Activated CD4-positive, alpha-beta memory T cell treated with anti-CD3 and anti-CD28 coated beads, Interleukin-2, amount 10 ng/mL, durations not matched to agents 7 days and 5 days (primary cell): ENCODE data around the gene GRB7. TPM values are rescaled to one million over a fixed set of nuclear protein-coding genes. Genes with fewer than 3 reads are reported as not detected.
A peak's percentile ranks its signal among the peaks of the same experiment; 100 is the strongest.

Source experiments
- CTCF ChIA-PET: fragments of 350-600 bp; sonication (Branson Sonifier 250); formaldehyde crosslinking; loops from one replicate; lab custom pipeline; 2021; ENCODE audit warnings: antibody characterized with exemption, inconsistent platforms; lab: Charles Lee
- POLR2A ChIA-PET: fragments of 350-600 bp; sonication (Branson Sonifier 250); formaldehyde crosslinking; loops from one replicate; lab custom pipeline; 2021; ENCODE audit warnings: antibody characterized with exemption; lab: Charles Lee
- DNase-seq: peaks from one replicate; pipeline ENCODE4 v3.0.0-alpha.2; 2020
- H3K27ac Mint-ChIP-seq: one replicate; pipeline ENCODE4 v1.8.0; 2021; ENCODE audit warnings: mild to moderate bottlenecking, mixed read lengths
- H3K27me3 Mint-ChIP-seq: one replicate; pipeline ENCODE4 v1.8.0; 2021; ENCODE audit warnings: mixed read lengths
- H3K36me3 Mint-ChIP-seq: one replicate; pipeline ENCODE4 v1.8.0; 2021; ENCODE audit warnings: low read depth, mixed read lengths
- H3K4me1 Mint-ChIP-seq: one replicate; pipeline ENCODE4 v1.8.0; 2021; ENCODE audit warnings: mixed read lengths
- H3K4me3 Mint-ChIP-seq: one replicate; pipeline ENCODE4 v1.8.0; 2021; ENCODE audit warnings: mild to moderate bottlenecking, mixed read lengths
- H3K9me3 Mint-ChIP-seq: one replicate; pipeline ENCODE4 v1.8.0; 2021; ENCODE audit warnings: mixed read lengths
- total RNA-seq, 2 experiments: library from RNA; stranded (reverse); gene quantifications; one replicate each; pipeline ENCODE4 v1.2.3, GENCODE V29; 2021

The GRB7 gene
- total RNA-seq, 2 experiments from 2014 or later, result 0.30 to 0.40 TPM

DNA sequence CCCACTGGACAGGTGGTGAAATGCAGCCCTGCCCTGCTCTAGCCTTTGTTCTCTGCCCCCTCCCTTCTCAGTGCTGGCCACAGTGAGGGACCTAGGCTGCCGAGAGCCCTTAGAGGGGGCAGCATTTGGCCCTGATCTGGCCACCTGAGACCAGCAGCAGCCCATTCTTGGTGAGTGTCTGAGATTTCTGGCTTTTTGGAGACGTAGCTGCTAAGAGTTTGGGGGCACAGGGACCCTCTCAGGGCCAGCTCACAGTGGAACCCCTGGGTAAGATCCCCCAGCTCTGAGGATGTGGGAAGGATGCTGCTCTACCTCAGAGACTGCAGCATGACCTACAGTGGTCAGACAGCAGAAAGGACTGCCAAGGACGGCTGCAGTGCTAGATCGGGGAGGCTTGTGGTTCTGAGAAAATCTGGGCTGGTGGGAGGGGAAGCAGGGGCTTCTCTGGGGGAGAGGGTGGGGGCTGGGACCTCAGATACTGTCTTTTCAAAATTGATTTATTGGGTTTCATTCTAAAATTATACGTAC, 13.3 kb downstream of the GRB7 start:
- H3K9me3 Mint-ChIP-seq, result no peaks in the 10 kb centered on the region
- DNase-seq, result no peak
- H3K27ac Mint-ChIP-seq, result no peak overlapping the region
- H3K4me3 Mint-ChIP-seq, result no peak overlapping the region
- H3K36me3 Mint-ChIP-seq, result no peaks in the 10 kb centered on the region
- H3K27me3 Mint-ChIP-seq, result no peaks in the 10 kb centered on the region
- ChIA-PET POLR2A (interaction anchor here (1.0 to 1.3 kb wide), 2 partner anchors 20 to 129 kb away, joined by 3 to 4 read pairs; partner anchors contain the start of gene MIEN1), CTCF (interaction anchor here (5.9 kb wide), 1 partner anchor 130 kb away, joined by 51 read pairs; no protein-coding TSS in a partner anchor)
- H3K4me1 Mint-ChIP-seq, result peaks cover 26% of the 10 kb centered on the region

DNA sequence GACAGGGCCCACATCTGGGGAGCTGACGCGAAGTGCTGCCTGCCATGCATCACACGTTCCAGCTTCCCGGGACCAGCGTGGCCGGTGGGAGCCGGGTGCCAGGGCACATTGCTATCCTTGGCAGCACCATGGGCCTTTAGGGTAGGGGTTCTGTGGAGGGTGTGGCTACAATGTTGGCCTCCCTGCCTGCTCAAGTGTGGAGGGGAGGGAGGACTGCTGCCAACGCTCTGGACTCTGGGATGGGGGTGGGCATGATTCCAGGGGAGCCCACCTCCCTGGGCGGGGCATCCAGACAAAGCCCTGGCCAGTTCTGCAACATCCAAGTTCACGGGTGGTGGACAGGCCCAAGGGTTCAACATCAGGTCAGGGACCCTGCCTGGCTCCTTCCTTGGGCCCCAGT, 13.9 kb downstream of the GRB7 start:
- no peaks in the 10 kb centered on the region for H3K27me3 Mint-ChIP-seq
- no peak overlapping the region for H3K27ac Mint-ChIP-seq
- no peaks in the 10 kb centered on the region for H3K9me3 Mint-ChIP-seq
- POLR2A ChIA-PET, result interaction anchor here (1.0 to 1.8 kb wide), 3 partner anchors 21 to 130 kb away, joined by 3 to 8 read pairs (median 4); partner anchors contain the start of gene MIEN1
- no peaks in the 10 kb centered on the region for H3K36me3 Mint-ChIP-seq
- H3K4me3 Mint-ChIP-seq, result no peak overlapping the region
- CTCF ChIA-PET, result interaction anchor here (1.5 to 5.9 kb wide), 3 partner anchors 21 to 229 kb away, joined by 4 to 51 read pairs (median 37); partner anchors contain the start of genes MIEN1 and PSMD3
- peaks cover 31% of the 10 kb centered on the region for H3K4me1 Mint-ChIP-seq
- no peak for DNase-seq

DNA sequence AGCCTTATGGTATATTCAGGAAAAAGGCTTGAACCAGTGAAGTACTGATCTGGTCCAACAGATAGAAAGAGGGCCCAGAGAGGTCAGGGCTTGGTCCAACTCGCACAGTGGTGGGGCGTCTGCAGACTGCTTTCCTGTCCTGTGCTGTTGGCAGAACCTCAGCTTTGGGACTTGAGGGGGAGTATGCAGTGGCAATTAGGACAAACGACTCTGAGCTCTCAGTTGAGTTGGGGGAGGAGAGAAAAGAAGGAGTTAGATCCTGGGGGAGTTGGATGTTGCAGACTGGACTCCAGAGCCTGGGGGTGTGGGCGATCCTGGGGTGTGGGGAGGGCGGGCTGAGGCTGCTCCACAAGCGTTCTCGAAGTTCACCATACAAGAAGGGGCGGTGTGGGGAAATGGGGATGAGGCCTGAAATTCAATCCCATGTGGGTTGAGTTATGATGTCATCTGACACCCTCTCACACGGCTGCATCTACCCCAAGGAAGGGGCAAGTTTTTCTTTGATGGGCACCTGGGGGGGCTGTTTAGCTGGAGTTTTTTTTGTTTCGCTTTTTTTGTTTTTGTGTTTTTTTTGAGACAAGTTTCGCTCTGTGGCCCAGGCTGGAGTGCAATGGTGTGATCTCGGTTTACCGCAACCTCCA, 14.6 kb downstream of the GRB7 start:
- Mint-ChIP-seq H3K27me3 (no peaks in the 10 kb centered on the region), H3K4me3 (peak overlapping the region; percentile 65), H3K9me3 (no peaks in the 10 kb centered on the region), H3K36me3 (no peaks in the 10 kb centered on the region), H3K27ac (peak overlapping the region; percentile 78), H3K4me1 (peaks cover 39% of the 10 kb centered on the region)
- POLR2A ChIA-PET, result interaction anchor here (1.0 to 5.8 kb wide), 7 partner anchors 16 to 307 kb away, joined by 3 to 32 read pairs (median 6); partner anchors contain the start of gene MIEN1
- CTCF ChIA-PET, result interaction anchor here (0.9 to 5.9 kb wide), 6 partner anchors 22 to 228 kb away, joined by 3 to 51 read pairs (median 6); partner anchors contain the start of genes MIEN1 and PSMD3
- no peak for DNase-seq

DNA sequence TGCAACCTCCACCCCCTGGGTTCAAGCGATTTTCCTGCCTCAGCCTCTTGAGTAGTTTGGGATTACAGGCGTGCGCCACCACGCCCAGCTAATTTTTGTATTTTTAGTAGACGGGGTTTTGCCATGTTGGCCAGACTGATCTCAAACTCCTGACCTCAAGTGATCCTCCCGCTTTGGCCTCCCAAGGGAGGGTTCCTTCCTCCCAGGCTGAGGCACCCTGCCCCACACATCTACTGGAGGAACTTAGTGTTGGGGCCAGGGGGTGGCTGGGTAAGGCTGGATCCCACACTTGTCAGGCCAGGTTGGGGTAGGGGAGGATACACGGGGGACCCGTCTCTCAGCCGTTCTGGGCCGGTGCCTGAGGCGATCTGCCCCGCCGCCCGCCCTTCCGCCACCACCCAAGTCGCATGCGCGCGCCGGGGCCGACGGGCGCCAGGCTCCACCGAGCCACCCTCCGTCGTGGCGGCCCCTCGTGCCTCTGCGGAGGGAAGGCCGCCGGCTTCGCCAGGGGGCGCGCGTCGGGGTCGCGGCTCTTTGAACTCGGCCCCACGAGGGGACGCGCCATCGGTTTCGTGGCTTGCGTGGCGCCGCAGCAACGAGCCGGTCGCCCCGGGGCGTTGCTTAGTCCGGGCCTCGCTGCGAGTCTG, 15.9 kb downstream of the GRB7 start:
- ChIA-PET CTCF (interaction anchor here (0.7 to 5.9 kb wide), 11 partner anchors 21 to 874 kb away, joined by 3 to 51 read pairs (median 4); partner anchors contain the start of genes IKZF3 and MIEN1), POLR2A (interaction anchor here (0.9 to 5.8 kb wide), 11 partner anchors 16 to 306 kb away, joined by 3 to 53 read pairs (median 6); partner anchors contain the start of genes IKZF3, MIEN1 and PGAP3)
- Mint-ChIP-seq H3K9me3 (no peaks in the 10 kb centered on the region), H3K4me1 (peaks cover 51% of the 10 kb centered on the region), H3K36me3 (no peaks in the 10 kb centered on the region), H3K27me3 (no peaks in the 10 kb centered on the region), H3K4me3 (peak overlapping the region; percentile 77), H3K27ac (peak overlapping the region; percentile 85)
- DNase-seq, result peak; percentile 62

DNA sequence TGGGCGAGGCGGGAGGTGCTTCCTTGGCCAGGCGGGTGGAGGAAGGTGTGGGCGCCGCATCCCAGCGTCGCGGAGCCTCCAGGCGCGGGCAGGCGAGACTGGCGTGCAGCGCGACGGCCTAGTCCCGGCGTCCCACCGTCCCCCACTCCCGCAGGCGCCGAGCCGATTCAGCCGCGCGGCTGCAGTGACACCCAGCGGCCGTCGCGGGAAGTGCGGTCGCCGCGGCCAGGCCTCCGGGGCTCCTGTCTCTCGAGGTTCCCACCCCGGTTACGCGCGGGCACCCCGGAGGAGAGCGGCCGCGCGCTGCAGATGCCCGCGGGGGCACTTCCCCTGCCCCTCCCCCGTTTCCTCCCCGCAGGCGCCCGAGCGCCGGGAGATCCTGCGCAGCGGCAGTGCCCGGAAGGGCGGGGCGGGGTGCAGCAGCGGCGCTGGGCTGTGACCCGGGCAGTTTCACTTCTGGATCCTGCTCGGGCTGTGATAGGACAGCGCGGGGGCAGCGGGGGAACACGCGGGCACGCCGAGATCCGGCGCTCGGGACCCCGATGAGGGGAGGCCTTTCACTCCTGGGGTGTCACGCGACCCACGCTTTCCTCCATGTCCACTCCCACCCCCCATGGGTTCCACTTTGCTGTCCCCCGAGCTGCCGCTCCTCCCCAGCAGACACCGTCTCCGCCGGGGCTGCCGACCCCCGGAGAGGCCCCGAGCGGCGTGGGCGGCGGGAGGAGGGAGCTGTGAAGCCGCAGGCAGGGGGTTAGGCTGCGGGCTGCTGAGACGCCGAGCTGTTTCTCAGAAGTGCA, 16.6 kb downstream of the GRB7 start:
- DNase-seq, result peak; percentile 99
- POLR2A ChIA-PET, result interaction anchor here (1.0 to 6.2 kb wide), 19 partner anchors 9 to 135 kb away, joined by 3 to 57 read pairs (median 6); partner anchors contain the start of genes IKZF3, MIEN1 and STARD3
- Mint-ChIP-seq H3K27me3 (no peaks in the 10 kb centered on the region), H3K9me3 (no peaks in the 10 kb centered on the region), H3K4me1 (peaks cover 59% of the 10 kb centered on the region), H3K36me3 (no peaks in the 10 kb centered on the region), H3K27ac (peak overlapping the region; percentile 67), H3K4me3 (peak overlapping the region; percentile 77)
- CTCF ChIA-PET, result interaction anchor here (0.7 to 5.9 kb wide), 12 partner anchors 15 to 226 kb away, joined by 3 to 51 read pairs (median 4); partner anchors contain the start of genes IKZF3, MIEN1 and PSMD3

- Mint-ChIP-seq H3K36me3 (peaks cover 4% of the 10 kb centered on the region), H3K9me3 (no peaks in the 10 kb centered on the region), H3K4me1 (peaks cover 64% of the 10 kb centered on the region), H3K4me3 (peak overlapping the region; percentile 64), H3K27ac (peak overlapping the region; percentile 77), H3K27me3 (no peaks in the 10 kb centered on the region)
- ChIA-PET POLR2A (interaction anchor here (0.9 to 6.2 kb wide), 21 partner anchors 9 to 171 kb away, joined by 3 to 57 read pairs (median 6); partner anchors contain the start of genes IKZF3, MIEN1 and STARD3), CTCF (interaction anchor here (1.0 to 5.9 kb wide), 13 partner anchors 14 to 226 kb away, joined by 3 to 51 read pairs (median 3); partner anchors contain the start of genes IKZF3, MIEN1, ORMDL3 and PSMD3)
- no peak for DNase-seq
These were observed 17.3 kb downstream of the GRB7 start for GRCh38 chr17:39754958-39755553.

DNA sequence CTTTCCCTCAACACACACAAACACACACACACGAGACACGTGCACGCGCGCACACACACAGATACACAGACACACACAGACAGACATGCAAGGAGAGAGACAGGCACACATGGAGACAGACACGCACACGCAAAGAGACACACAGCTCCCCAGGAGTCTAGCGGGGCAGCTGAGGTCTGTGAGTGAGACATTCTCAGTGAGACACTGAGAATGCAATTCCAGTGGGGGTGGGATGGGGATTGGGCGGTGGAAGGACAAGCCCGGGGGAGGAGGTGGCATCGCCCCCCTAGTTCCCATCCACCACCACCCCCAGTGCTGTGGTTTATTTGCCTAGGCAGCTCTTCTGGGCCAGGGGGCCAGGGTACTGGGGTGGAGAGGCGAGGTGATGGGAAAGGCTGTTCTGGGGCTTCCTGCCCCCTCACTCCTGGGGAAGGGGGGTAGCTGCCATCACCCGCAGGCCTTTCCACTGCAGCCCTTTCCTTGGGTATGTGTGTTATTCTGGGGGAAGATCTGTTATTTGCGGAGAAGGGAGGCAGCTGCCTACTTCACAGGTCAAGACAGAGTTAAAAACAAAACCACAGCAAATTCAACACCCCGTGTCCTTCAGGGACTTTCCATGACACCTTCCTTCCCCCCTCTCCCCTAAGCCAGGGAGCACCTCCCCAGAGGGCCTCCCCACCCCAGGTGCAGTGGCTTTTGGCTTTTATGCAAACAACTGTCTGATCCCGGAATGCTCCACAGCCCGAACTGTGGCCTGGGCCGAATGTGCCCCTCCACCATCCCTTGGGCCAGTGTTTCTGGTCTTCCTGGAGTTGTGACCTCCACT, 18.0 kb downstream of the GRB7 start:
- Mint-ChIP-seq H3K4me1 (peaks cover 64% of the 10 kb centered on the region), H3K36me3 (peaks cover 6% of the 10 kb centered on the region), H3K27me3 (no peaks in the 10 kb centered on the region), H3K9me3 (no peaks in the 10 kb centered on the region), H3K27ac (peak overlapping the region; percentile 77), H3K4me3 (peak overlapping the region; percentile 64)
- DNase-seq, result peak; percentile 37
- CTCF ChIA-PET, result interaction anchor here (0.9 to 5.9 kb wide), 12 partner anchors 19 to 225 kb away, joined by 3 to 51 read pairs (median 3); partner anchors contain the start of genes IKZF3, MIEN1, ORMDL3 and PSMD3
- POLR2A ChIA-PET, result interaction anchor here (0.9 to 6.2 kb wide), 23 partner anchors 8 to 225 kb away, joined by 3 to 57 read pairs (median 6); partner anchors contain the start of genes IKZF3, MIEN1, PSMD3 and STARD3

DNA sequence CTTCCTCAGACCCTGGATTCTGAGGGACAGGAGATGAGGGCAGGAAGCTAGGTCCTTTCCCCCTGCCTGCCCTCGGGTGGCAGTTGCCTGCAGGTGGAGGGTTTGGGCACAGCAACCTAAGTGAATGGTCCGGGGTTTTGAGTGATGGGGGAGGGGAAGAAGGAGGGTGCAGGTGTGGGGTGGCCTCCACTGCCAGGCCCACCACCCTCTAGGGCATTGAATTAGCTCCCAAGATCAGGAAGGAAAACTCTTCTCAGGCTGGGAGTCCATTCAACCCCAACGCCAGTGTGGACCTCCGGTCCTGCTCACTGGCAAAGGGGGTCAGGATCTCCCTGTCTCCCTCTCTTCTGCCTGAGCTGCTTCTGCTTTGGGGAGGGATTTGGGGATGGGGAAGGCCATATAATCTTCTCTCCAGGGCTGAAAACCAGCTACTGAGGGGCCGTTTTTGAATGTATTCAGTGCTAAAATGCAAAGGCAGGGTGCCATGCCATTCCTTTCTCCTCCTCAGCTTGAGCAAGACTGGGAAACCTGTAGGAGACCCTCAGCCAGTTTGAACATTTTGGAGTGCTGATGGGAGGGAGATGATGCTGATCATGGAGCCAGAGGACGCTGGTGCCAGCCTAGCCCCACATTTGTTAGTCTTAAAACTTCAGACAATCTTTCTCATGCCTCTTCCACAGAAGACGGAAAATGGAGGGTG, 18.8 kb downstream of the GRB7 start:
- peaks cover 12% of the 10 kb centered on the region for H3K36me3 Mint-ChIP-seq
- H3K27ac Mint-ChIP-seq, result peak overlapping the region; percentile 77
- DNase-seq, result no peak
- POLR2A ChIA-PET, result interaction anchor here (0.9 to 6.2 kb wide), 14 partner anchors 13 to 224 kb away, joined by 3 to 57 read pairs (median 6); partner anchors contain the start of genes IKZF3, MIEN1 and PSMD3
- H3K27me3 Mint-ChIP-seq, result no peaks in the 10 kb centered on the region
- H3K4me3 Mint-ChIP-seq, result peak overlapping the region; percentile 28
- CTCF ChIA-PET, result interaction anchor here (0.9 to 5.9 kb wide), 7 partner anchors 18 to 224 kb away, joined by 3 to 51 read pairs (median 3); partner anchors contain the start of genes ORMDL3 and PSMD3
- H3K4me1 Mint-ChIP-seq, result peaks cover 68% of the 10 kb centered on the region
- no peaks in the 10 kb centered on the region for H3K9me3 Mint-ChIP-seq

- H3K27me3 Mint-ChIP-seq, result no peaks in the 10 kb centered on the region
- POLR2A ChIA-PET, result interaction anchor here (1.9 to 6.2 kb wide), 6 partner anchors 13 to 62 kb away, joined by 9 to 57 read pairs (median 38); partner anchors contain the start of gene MIEN1
- peak overlapping the region; percentile 69 for H3K27ac Mint-ChIP-seq
These were observed 19.5 kb downstream of the GRB7 start for GRCh38 chr17:39757176-39757662.

More at GRCh38 chr17:39757176-39757662, 19.5 kb downstream of the GRB7 start:
- Mint-ChIP-seq H3K9me3 (no peaks in the 10 kb centered on the region), H3K36me3 (peaks cover 16% of the 10 kb centered on the region), H3K4me1 (peaks cover 69% of the 10 kb centered on the region), H3K4me3 (no peak overlapping the region)
- DNase-seq, result no peak
- CTCF ChIA-PET, result no interaction called here
